PC-9 (cell line): Measurements from ENCODE around the gene CSNK2A1. TPM values are rescaled to one million over a fixed set of nuclear protein-coding genes. Genes with fewer than 3 reads are reported as not detected.

Experiments
- BruUV-seq: library from RNA; stranded (reverse); fragments of 400-500 nt; replicated peaks from 2 replicates; lab custom pipeline; 2021; lab: Mats Ljungman, UMichigan
- CTCF ChIA-PET: fragments of 300-600 bp; sonication (Branson Sonifier 250); formaldehyde crosslinking; loops from one replicate; lab custom pipeline; 2022; ENCODE audit warnings: antibody characterized with exemption; lab: Charles Lee
- POLR2A ChIA-PET: fragments of 300-600 bp; sonication (Branson Sonifier 250); formaldehyde crosslinking; loops from one replicate; lab custom pipeline; 2022; ENCODE audit warnings: antibody characterized with exemption; ENCODE audit not compliant: unreplicated experiment; lab: Charles Lee
- DNase-seq, 2 experiments: peaks; one replicate each; pipeline versions ENCODE4 v3.0.0 to v3.0.0-alpha.2; 2015 to 2022; ENCODE audit warnings: mixed read lengths in 1 of 2
- H2AFZ ChIP-seq: fragments of 200-600 bp; sonication (generic); 2 replicates; pipeline ENCODE4 v1.8.1; 2017; ENCODE audit warnings: antibody characterized with exemption
- H3F3A ChIP-seq: fragments of 200-600 bp; sonication (generic); 2 replicates; pipeline ENCODE4 v1.8.1; 2017; ENCODE audit warnings: antibody characterized with exemption, mild to moderate bottlenecking, low read depth; ENCODE audit not compliant: insufficient read depth
- H3K27ac ChIP-seq: fragments of 200-600 bp; sonication (generic); 2 replicates; pipeline ENCODE4 v1.6.1; 2016; ENCODE audit warnings: mixed run types
- H3K27me3 ChIP-seq: fragments of 200-600 bp; sonication (generic); 2 replicates; pipeline ENCODE4 v1.6.1; 2016; ENCODE audit warnings: low read depth, mixed run types; ENCODE audit not compliant: insufficient read depth
- H3K36me3 ChIP-seq: fragments of 200-600 bp; sonication (generic); 2 replicates; pipeline ENCODE4 v1.6.1; 2016; ENCODE audit warnings: low read depth, mixed run types
- H3K4me1 ChIP-seq: fragments of 200-600 bp; sonication (generic); replicated peaks from 2 replicates; pipeline ENCODE4 v1.6.1; 2016; ENCODE audit warnings: mixed run types; ENCODE audit not compliant: insufficient read depth
- H3K4me2 ChIP-seq: fragments of 200-600 bp; sonication (generic); 2 replicates; pipeline ENCODE4 v1.6.1; 2017; ENCODE audit warnings: mixed run types
- H3K4me3 ChIP-seq: fragments of 200-600 bp; sonication (generic); 2 replicates; pipeline ENCODE4 v1.6.1; 2016; ENCODE audit warnings: mixed run types
- H3K79me2 ChIP-seq: fragments of 200-600 bp; sonication (generic); 2 replicates; pipeline ENCODE4 v1.6.1; 2017; ENCODE audit warnings: low read depth, mixed run types
- H3K9me2 ChIP-seq: fragments of 200-600 bp; sonication (generic); 2 replicates; pipeline ENCODE4 v1.8.1; 2017; ENCODE audit warnings: mild to moderate bottlenecking; ENCODE audit not compliant: insufficient read depth
- H3K9me3 ChIP-seq: fragments of 200-600 bp; sonication (generic); 2 replicates; pipeline ENCODE4 v1.8.1; 2016; ENCODE audit warnings: low read depth; ENCODE audit not compliant: insufficient read depth
- H4K20me1 ChIP-seq: fragments of 200-600 bp; sonication (generic); 2 replicates; pipeline ENCODE4 v1.8.1; 2017; ENCODE audit not compliant: insufficient read depth
- CTCF ChIP-seq: fragments of 200-600 bp; sonication (generic); conservative IDR thresholded peaks from 2 replicates; pipeline ENCODE4 v1.6.1; 2017; ENCODE audit warnings: mixed run types, antibody characterized with exemption, mild to moderate bottlenecking, moderate library complexity
- EZH2 ChIP-seq: fragments of 200-600 bp; sonication (generic); IDR thresholded peaks from 2 replicates; pipeline ENCODE4 v1.8.0; 2017; ENCODE audit warnings: antibody characterized with exemption, low read depth
- intact Hi-C: fragments of 100-400 bp; cut with micrococcal nuclease; formaldehyde crosslinking; loops from one replicate; pipeline ENCODE4 v1.10.0; 2022; ENCODE audit not compliant: unreplicated experiment
- total RNA-seq: library from RNA; stranded (reverse); gene quantifications from 2 replicates; pipeline ENCODE4 v1.2.3, GENCODE V29; 2021

The CSNK2A1 gene
- total RNA-seq, 1 experiment from 2014 or later, result 222 TPM

GRCh38 chr20:433300-433975, 110.2 kb downstream of the CSNK2A1 start:
- Histone ChIP-seq H3K79me2 (no peaks in the 10 kb centered on the region), H3K4me2 (no peak overlapping the region), H3F3A (peaks cover 52% of the 10 kb centered on the region), H3K27me3 (no peaks in the 10 kb centered on the region), H3K9me2 (no peaks in the 10 kb centered on the region), H3K27ac (no peak overlapping the region), H3K4me1 (no peaks in the 10 kb centered on the region), H3K4me3 (no peak overlapping the region), H4K20me1 (0 out of 2 replicates have a peak, but pooled peaks cover 3% of the 10 kb centered on the region), H3K9me3 (no peaks in the 10 kb centered on the region), H2AFZ (no peak overlapping the region), H3K36me3 (peaks cover 12% of the 10 kb centered on the region)
- ChIA-PET CTCF (no interaction called here), POLR2A (no interaction called here)
- no TSS peak for BruUV-seq
- no peak for TF ChIP-seq CTCF
- TF ChIP-seq EZH2, result no peak
- intact Hi-C loops, result loop anchor here (5.0 kb wide), 1 partner anchor 304 kb away; no protein-coding TSS in a partner anchor
- DNase-seq, result no peak

GRCh38 chr20:432677-433299, 110.8 kb downstream of the CSNK2A1 start:
- BruUV-seq, result no TSS peak
- TF ChIP-seq CTCF (no peak), EZH2 (no peak)
- peaks cover 12% of the 10 kb centered on the region for H3K36me3 ChIP-seq

GRCh38 chr20:432208-432607, 111.4 kb downstream of the CSNK2A1 start:
- POLR2A ChIA-PET, result interaction anchor here (0.6 kb wide), 2 partner anchors 50 to 59 kb away, joined by 4 to 7 read pairs; no protein-coding TSS in a partner anchor
- Histone ChIP-seq H4K20me1 (0 out of 2 replicates have a peak, but pooled peaks cover 3% of the 10 kb centered on the region), H3K27me3 (no peaks in the 10 kb centered on the region), H3F3A (peaks cover 54% of the 10 kb centered on the region), H3K4me3 (no peak overlapping the region), H2AFZ (no peak overlapping the region), H3K9me2 (no peaks in the 10 kb centered on the region), H3K9me3 (no peaks in the 10 kb centered on the region), H3K79me2 (no peaks in the 10 kb centered on the region), H3K27ac (no peak overlapping the region), H3K4me2 (no peak overlapping the region), H3K36me3 (peaks cover 9% of the 10 kb centered on the region), H3K4me1 (no peaks in the 10 kb centered on the region)
- CTCF ChIA-PET, result interaction anchor here (1.0 to 1.7 kb wide), 3 partner anchors 69 to 77 kb away, joined by 4 to 19 read pairs (median 18); no protein-coding TSS in a partner anchor
- no TSS peak for BruUV-seq
- no peak for DNase-seq
- TF ChIP-seq EZH2 (no peak), CTCF (no peak)
- intact Hi-C loops, result loop anchor here (5.0 kb wide), 1 partner anchor 305 kb away; no protein-coding TSS in a partner anchor

More at GRCh38 chr20:432677-433299, 110.8 kb downstream of the CSNK2A1 start:
- peaks cover 54% of the 10 kb centered on the region for H3F3A ChIP-seq
- no peaks in the 10 kb centered on the region for H3K4me1 ChIP-seq
- H3K27ac ChIP-seq, result no peak overlapping the region
- CTCF ChIA-PET, result interaction anchor here (1.7 kb wide), 1 partner anchor 78 kb away, joined by 19 read pairs; no protein-coding TSS in a partner anchor
- no peak for DNase-seq
- POLR2A ChIA-PET, result interaction anchor here (0.6 kb wide), 1 partner anchor 59 kb away, joined by 7 read pairs; no protein-coding TSS in a partner anchor
- H3K79me2 ChIP-seq, result no peaks in the 10 kb centered on the region
- no peaks in the 10 kb centered on the region for H3K9me2 ChIP-seq
- intact Hi-C loops, result loop anchor here (5.0 kb wide), 1 partner anchor 305 kb away; no protein-coding TSS in a partner anchor
- 0 out of 2 replicates have a peak, but pooled peaks cover 3% of the 10 kb centered on the region for H4K20me1 ChIP-seq
- no peak overlapping the region for H3K4me2 ChIP-seq
- no peak overlapping the region for H3K4me3 ChIP-seq
- H3K9me3 ChIP-seq, result no peaks in the 10 kb centered on the region
- H3K27me3 ChIP-seq, result no peaks in the 10 kb centered on the region
- H2AFZ ChIP-seq, result no peak overlapping the region
